Measurements from ENCODE around the gene OR1K1.
"Not testable (repeated sequence)": the region's sequence is repeated elsewhere in the genome, so short reads cannot be mapped to it uniquely, and the experiment has no call there.

The OR1K1 gene, protein sequence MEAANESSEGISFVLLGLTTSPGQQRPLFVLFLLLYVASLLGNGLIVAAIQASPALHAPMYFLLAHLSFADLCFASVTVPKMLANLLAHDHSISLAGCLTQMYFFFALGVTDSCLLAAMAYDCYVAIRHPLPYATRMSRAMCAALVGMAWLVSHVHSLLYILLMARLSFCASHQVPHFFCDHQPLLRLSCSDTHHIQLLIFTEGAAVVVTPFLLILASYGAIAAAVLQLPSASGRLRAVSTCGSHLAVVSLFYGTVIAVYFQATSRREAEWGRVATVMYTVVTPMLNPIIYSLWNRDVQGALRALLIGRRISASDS

DNA sequence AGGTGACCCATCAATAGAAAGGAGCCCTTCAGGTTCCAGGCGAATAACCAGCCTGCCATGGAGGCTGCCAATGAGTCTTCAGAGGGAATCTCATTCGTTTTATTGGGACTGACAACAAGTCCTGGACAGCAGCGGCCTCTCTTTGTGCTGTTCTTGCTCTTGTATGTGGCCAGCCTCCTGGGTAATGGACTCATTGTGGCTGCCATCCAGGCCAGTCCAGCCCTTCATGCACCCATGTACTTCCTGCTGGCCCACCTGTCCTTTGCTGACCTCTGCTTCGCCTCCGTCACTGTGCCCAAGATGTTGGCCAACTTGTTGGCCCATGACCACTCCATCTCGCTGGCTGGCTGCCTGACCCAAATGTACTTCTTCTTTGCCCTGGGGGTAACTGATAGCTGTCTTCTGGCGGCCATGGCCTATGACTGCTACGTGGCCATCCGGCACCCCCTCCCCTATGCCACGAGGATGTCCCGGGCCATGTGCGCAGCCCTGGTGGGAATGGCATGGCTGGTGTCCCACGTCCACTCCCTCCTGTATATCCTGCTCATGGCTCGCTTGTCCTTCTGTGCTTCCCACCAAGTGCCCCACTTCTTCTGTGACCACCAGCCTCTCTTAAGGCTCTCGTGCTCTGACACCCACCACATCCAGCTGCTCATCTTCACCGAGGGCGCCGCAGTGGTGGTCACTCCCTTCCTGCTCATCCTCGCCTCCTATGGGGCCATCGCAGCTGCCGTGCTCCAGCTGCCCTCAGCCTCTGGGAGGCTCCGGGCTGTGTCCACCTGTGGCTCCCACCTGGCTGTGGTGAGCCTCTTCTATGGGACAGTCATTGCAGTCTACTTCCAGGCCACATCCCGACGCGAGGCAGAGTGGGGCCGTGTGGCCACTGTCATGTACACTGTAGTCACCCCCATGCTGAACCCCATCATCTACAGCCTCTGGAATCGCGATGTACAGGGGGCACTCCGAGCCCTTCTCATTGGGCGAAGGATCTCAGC, at the start of gene OR1K1:
Gene OR1K1, plus strand, starts transcription at position 58 of the 995 bp plus-strand sequence. Its CDS starts 0 bp downstream, at position 58.
- no peak for DNase-seq (ENCODE audit: low read depth, low spot score)
- H3K27ac ChIP-seq: no peak within 1 kb of the TSS

DNA sequence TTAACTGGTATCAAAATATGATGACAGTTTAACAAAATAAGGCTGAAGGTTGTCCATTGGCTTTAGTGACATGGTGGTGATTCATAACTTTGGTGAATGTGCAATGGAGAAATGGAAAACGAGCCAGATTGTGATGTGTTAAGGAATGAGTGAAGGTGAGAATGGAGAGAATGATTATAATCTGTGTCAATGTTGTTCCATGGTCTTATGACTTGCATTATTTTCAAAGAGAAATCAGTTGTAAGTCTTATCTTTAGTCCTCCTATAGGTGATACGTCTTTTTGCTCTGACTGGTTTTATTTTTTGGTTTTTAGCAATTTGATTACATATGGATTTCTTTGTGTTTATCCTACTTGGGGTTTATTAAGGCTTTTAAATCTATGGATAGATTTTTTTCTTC, 45.1 kb upstream of the OR1K1 start:
- no peak for DNase-seq (ENCODE audit: low read depth, low spot score)
- H3K27ac ChIP-seq: no peak overlapping the region

DNA sequence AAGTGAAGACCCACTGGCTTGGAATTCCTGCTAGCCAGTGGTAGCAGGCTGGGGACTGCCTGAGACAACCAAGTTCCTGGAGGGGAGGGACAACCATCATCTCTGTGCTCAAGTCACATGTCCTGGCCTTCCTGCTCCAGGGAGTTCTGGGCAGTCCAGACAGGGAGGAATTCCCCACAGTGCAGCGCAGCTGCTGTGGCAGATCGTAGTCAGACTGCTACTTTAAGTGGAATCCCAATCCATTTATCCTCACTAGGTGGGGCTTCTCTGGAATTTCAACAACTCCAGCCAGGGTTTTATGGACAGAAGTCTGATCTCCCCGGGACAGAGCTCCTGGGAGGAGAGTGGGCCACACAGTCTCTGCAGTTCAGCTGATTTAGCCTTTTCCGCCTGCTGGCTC, 32.1 kb upstream of the OR1K1 start:
- DNase-seq (ENCODE audit: low read depth, low spot score): no peak
- no peak overlapping the region for H3K27ac ChIP-seq

DNA sequence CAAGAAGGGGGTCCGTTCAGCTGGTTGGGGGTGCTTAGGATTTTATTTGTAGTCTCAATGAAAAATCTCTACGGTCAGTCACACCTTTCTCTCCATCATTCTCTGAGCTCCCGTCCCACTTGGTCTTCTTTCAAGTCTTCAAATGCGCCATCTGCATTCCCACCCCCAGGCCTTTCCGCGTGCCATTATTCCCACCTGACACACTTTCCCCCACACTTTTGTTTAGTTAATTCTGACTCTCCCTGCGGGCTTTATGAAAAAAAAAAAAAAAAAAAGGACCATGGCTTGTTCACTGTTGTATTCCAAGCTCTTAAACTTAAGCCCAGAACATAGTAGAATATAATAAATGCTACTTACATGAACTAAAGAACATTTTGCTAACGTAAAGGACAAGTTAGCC, 22.9 kb upstream of the OR1K1 start:
- DNase-seq (ENCODE audit: low read depth, low spot score): no peak
- H3K27ac ChIP-seq: no peak overlapping the region

DNA sequence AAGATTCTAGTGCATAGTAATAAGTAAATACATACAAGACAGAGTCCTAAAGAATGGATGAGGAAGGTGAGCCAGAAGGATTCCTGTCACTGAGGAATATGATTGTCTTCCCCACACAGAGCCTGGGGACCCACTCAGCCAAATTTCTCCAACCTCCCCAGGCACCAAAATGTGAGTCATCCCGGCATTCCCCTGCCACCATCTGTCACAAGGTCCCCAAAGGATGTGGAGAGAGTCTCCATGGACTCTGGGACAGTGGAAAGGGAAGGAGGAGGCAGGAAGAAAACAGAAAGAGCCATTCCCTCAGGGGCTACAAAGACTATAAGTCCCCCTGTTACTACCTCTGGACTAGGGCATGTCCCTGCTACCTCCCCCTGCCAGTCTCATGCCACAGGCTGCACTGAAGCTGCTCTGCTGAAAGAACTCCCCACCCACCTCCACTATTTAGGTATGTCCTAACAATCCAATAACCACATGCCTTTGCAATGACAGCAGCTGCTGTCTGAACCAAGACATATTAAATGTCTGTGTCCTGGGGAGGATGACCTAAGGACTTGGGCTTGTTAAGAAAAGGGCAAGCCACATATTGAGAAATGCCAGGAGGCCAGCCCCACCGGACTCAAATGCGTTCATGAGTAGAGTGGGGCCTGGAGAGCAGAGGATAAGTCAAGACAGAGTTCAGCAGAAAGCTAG, 21.8 kb upstream of the OR1K1 start:
- H3K27ac ChIP-seq: peak overlapping the region; percentile 3
- DNase-seq (ENCODE audit: low read depth, low spot score): peak; percentile 16

DNA sequence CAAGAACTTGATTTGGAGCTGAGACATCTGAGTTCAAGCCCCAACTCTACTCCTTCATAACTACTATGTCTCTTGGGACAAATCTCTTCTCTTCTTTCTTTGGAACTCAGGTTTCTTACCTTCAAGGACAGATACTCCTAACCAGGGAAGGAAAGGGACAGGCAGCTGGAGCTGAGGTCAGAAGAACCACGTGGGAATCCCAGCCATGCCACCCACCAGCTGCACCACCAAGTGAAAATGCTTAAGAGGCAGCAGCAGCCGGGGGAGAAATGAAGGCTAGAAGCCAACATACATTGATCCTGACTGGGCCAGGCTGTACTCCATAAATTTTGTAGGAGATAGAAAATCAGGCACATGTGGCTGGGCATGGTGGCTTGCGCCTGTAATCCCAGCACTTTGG, 20.7 kb upstream of the OR1K1 start:
- no peak for DNase-seq (ENCODE audit: low read depth, low spot score)

DNA sequence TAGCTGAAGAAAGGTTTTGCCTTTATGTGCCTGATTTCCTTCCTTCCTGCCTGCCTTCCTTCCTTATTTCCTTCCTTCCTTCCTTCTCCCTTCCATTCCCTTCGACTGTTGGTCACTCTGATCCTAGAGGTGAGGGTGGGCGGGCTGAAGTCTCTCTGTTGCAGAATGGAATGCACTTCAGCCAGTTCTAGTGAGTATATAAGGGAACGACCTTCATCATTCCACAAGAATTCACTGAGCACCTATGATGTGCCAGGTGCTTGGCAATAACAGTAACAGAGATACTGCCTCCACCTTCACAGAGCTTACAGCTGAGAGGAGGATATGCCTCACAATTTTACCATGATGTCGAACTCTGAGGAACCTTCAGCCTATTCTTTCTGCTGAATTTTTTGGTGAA, 19.9 kb upstream of the OR1K1 start:
- H3K27ac ChIP-seq: no peak overlapping the region
- DNase-seq (ENCODE audit: low read depth, low spot score): no peak

More for the DNA sequence above, 20.7 kb upstream of the OR1K1 start:
- H3K27ac ChIP-seq: no peak overlapping the region

DNA sequence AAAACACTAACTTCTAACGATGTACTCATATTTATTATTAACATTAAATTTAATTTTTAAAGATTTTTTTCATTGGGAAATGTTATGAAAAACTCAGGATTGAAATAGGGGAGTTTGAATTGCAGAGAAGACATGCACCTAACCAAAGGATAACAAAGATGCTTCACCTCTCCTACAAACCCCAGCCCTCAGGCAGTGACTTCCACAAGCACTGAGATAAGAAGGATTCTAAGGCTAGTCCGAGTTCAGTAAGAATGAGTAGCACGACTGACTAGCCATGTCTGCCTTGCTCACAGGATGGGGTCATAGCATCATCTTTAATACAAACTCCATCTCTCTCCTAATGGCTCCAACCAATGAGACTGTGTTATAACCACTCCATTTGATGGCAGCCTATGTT, 18.3 kb upstream of the OR1K1 start:
- no peak overlapping the region for H3K27ac ChIP-seq

DNA sequence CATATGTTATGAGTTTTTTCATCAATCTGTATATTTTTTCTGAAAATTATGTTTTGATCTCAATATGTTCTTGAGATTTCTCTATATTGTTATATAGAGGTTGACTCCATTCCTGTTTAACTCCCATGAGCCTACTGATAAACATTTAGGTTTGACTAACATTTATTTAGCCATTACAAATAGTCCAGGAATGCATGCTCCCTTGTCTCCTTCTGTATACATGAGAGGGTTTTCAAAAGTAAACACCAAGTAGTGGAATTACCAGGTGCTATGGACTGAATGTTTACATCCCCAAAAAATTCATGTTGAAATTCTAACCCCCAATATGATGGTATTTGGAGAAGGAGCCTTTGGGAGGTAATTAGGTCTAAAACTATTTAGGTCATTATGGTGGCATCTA, 14.7 kb upstream of the OR1K1 start:
- DNase-seq (ENCODE audit: low read depth, low spot score): no peak
- H3K27ac ChIP-seq: no peak overlapping the region

More for the DNA sequence above, 18.3 kb upstream of the OR1K1 start:
- no peak for DNase-seq (ENCODE audit: low read depth, low spot score)

DNA sequence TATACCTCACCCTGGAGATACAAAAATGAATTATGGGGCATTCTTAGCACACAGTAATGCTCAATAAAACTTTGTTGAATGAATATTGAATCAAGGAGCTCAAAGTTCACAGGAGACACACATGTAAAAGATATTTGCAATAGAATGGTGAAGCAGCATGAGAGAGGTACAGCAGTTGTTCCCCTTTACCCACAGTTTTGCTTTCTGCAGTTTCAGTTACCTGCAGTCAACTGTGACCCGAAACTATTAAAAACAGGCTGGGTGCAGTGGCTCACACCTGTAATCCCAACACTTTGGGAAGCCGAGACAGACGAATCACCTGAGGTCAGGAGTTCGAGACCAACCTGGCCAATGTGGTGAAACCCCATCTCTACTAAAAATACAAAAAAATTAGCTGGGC, 13.6 kb upstream of the OR1K1 start:
- H3K27ac ChIP-seq: no peak overlapping the region
- no peak for DNase-seq (ENCODE audit: low read depth, low spot score)

DNA sequence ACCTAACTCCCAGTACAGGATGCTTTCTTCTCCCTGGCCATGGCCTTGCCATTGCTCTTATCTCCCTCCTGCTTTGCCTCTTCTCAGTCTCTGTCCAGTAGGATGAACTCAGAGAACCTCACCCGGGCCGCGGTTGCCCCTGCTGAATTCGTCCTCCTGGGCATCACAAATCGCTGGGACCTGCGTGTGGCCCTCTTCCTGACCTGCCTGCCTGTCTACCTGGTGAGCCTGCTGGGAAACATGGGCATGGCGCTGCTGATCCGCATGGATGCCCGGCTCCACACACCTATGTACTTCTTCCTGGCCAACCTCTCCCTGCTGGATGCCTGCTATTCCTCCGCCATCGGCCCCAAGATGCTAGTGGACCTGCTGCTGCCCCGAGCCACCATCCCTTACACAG, 11.1 kb upstream of the OR1K1 start, which contains the start of gene OR5C1:
Gene OR5C1, plus strand, starts transcription at position 103 of the 400 bp plus-strand sequence. Its CDS starts 0 bp downstream, at position 103.
- no peak for DNase-seq (ENCODE audit: low read depth, low spot score)
- H3K27ac ChIP-seq: no peak within 1 kb of the TSS

DNA sequence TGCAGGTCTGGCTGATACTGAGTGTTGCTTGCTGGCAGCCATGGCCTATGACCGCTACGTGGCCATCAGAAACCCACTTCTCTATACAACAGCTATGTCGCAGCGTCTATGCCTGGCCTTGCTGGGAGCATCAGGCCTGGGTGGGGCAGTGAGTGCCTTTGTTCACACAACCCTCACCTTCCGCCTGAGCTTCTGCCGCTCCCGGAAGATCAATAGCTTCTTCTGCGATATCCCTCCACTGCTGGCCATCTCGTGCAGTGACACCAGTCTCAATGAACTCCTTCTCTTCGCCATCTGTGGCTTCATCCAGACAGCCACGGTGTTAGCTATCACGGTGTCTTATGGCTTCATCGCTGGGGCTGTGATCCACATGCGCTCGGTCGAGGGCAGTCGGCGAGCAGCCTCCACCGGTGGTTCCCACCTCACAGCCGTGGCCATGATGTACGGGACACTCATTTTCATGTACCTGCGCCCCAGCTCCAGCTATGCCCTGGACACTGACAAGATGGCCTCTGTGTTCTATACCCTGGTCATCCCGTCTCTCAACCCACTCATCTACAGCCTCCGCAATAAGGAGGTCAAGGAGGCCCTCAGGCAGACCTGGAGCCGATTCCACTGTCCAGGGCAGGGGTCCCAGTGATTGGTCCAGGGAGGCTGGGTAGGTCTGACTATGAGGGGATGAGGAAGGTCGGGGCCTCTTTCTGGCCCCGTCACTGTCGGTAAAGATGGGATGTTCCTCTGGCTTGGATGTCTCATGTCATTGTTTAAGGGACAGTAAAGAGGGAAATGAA, 10.5 kb upstream of the OR1K1 start:
- no peak overlapping the region for H3K27ac ChIP-seq
- no peak for DNase-seq (ENCODE audit: low read depth, low spot score)

DNA sequence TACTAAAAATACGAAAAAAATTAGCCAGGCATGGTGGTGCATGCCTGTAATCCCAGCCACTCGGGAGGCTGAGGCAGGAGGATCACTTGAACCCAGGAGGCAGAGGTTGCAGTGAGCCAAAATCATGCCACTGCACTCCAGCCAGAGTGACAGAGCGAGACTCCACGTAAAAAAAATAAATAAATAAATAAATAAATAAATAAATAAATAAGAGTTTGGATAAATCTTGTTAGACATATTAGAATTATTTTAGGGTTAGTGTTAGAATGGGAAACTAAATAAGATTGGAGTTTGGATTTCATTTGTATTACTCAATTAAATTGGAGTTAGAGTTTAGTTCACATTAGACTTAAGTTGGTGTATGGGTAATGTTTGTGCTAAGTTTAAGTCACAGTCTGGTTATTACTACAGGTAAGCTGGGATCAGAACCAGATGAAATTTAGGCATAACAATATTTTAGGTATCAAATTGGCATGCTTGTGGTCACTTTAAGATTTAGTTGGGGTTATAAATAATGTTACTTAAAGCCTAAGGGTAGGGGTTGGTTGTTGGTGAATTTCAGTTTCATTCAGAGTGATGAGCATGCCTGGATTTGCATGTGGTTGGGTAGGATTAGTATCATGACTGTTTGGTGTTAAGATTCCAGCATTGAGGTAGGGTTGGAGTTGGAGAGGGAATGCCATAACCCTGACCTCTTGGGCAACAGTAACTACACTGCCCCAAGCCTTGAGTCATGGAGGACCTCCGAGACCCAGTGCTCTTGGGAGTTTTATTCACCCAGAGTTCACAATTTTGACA, 7.9 kb upstream of the OR1K1 start:
- DNase-seq (ENCODE audit: low read depth, low spot score): no peak
- no peak overlapping the region for H3K27ac ChIP-seq

DNA sequence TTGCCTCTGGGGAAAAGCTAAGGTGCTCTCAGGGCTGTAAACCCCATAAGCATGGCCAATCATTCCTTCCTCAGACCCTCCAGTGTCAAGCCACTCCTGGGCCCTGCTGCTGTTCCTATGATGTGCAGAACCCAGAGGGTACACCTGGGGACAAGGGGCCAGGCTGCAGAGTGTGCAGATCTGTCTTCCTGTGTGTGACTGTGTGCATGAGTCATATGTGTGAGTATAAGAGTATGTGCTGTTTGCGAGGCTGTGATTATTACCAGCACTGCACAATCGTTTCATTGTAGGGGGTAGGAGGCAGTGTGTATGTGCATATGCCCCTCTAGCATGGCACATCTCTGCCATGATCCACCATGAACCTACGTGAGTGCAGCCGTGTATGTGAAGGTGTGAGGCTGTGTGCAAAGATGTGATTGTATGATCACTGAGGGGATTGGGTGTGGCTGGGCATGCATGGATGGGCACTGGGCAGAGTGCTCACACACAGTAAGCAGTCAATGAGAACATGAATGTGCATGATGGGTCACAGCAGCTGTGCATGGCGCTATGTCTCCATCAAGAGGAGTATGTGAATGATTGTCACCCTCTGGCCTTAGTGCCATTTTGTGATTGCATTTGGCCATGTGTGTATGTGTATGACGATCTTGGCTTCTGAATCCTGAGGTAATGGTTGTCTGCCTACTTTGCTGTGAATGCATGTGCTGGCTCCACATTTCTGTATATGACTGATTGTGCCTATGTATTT, 2.4 kb upstream of the OR1K1 start:
- no peak for DNase-seq (ENCODE audit: low read depth, low spot score)
- no peak overlapping the region for H3K27ac ChIP-seq

DNA sequence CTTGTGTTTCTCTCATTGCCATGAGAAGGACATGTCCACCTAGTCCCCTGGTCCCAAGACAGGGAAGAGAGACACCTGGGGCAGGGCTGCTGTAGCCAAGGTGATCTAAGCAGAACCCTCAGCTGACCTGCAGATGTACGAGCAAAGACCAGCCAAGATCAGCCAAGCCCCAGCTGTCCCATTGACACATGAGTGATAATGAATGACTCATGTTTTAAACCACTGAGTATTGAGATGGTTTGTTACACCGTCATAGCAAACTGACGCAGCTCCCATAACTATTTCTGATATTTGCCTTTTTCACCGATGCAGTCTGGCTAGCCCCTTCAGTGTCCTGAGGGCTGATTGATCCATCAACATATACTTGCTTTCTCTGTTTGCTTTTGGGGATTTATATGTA, 6.7 kb downstream of the OR1K1 start:
- no peak overlapping the region for H3K27ac ChIP-seq
- DNase-seq (ENCODE audit: low read depth, low spot score): no peak

DNA sequence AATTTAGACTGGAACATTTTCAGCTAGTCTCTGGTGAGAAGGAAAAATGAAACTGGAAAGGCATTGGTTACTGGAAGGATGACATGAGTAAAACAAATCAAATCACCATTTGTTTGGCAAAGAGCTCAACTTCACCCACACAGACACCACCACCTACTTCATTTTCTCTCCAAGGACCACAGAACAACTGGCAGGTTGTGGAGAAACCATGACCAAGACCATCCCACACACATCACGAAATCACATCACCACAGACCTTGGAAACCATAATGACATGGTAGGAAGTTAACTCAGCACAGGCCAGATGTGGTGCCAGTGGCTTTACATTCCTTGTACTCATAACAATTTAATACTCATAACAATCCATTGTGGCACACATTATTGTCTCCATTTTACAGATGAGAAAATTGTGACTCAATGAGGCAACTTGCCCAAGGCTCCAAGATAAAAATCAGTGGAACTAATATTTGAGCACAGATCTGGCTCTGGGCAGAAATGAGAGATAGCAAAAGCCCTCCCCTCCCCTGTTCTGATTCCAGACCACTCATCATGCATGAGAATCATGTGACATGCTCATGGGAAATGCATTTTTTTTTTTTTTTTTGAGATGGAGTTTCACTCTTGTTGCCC, 7.5 kb downstream of the OR1K1 start:
- DNase-seq (ENCODE audit: low read depth, low spot score): no peak
- H3K27ac ChIP-seq: no peak overlapping the region

DNA sequence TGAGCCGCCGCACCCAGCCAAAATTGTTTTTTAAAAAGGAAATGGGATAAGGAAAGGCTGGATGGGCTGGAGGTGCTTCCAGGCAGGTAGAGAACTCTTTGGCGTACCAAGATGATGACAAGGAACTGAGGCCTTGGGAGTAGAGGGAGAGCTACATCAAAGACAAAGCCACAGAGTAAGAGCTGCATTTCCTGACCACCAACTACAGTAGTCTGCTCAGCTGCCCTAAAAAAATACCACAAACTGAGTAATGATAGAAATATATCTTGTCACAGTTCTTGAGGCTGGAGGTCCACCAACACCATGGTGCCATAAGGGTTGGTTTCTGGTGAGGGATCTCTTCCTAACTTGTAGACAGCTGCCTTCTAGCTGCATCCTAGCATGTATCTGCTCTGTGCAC, 8.2 kb downstream of the OR1K1 start:
- DNase-seq (ENCODE audit: low read depth, low spot score): no peak
- no peak overlapping the region for H3K27ac ChIP-seq

DNA sequence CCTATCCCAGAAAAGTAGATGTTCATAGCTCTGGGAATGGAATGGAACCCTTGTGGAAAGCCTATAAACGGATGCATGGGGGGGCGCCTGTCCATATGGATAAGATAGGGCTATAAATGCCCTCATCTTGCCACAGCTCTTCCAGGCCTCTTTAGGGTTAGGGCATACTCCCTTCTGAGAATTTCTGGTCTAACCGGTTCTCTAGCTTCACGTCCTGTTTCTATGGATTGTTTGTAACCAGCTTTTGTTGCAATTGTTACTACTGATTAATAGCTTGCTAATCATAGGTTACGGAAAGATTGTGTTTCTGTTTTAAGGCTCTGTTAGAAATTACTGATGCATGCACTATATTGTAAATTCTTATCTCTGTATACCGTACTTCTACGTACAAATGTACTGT, 9.3 kb downstream of the OR1K1 start:
- not testable (repeated sequence) for H3K27ac ChIP-seq; DNase-seq (ENCODE audit: low read depth, low spot score)

All from epithelial cell of prostate (primary cell).